Upper lobe of right lung (tissue), 1 donor: ENCODE results near the gene HBS1L. TPM values are rescaled to one million over a fixed set of nuclear protein-coding genes. Genes with fewer than 3 reads are reported as not detected.

Experiments used
- ATAC-seq: fragments of 200-7000 bp; cut with Tn5 transposase; one replicate; pipeline ENCODE4 v1.9.1; 2020; ENCODE audit warnings: mild to moderate bottlenecking, moderate library complexity
- DNase-seq: peaks from one replicate; pipeline ENCODE4 v3.0.0-alpha.2; 2020
- H3K27ac ChIP-seq: fragments of 200-600 bp; one replicate; pipeline ENCODE4 v1.8.0; 2022
- H3K27me3 ChIP-seq: fragments of 200-600 bp; one replicate; pipeline ENCODE4 v1.8.0; 2022; ENCODE audit warnings: mild to moderate bottlenecking
- H3K36me3 ChIP-seq: fragments of 200-600 bp; one replicate; pipeline ENCODE4 v1.8.0; 2022
- H3K4me1 ChIP-seq: fragments of 200-600 bp; one replicate; pipeline ENCODE4 v1.8.0; 2022
- H3K4me3 ChIP-seq: fragments of 200-600 bp; one replicate; pipeline ENCODE4 v1.8.0; 2022; ENCODE audit warnings: mild to moderate bottlenecking
- H3K9me3 ChIP-seq: fragments of 200-600 bp; one replicate; pipeline ENCODE4 v1.8.0; 2022
- intact Hi-C: fragments of 100-400 bp; cut with DNase I; formaldehyde crosslinking; loops from one replicate; pipeline ENCODE4 v1.11.0; 2022
- total RNA-seq: library from RNA; stranded (reverse); fragmentation: NEBNext Ultra II Directional; extraction: Animal tissue kit (Norgen Biotek cat#: 25700); gene quantifications from one replicate; pipeline ENCODE4 v1.2.1, GENCODE V29; 2021
- TF ChIP-seq, protein P1 (sequence below): fragments of 200-600 bp; IDR thresholded peaks from one replicate; pipeline ENCODE4 v1.8.0; 2022; ENCODE audit warnings: antibody characterized with exemption
- donor health status: DM: no; HTN: yes; CAD: no; lungs with severe emphysema.

The HBS1L gene
- total RNA-seq, 1 donor from 2014 or later: 48.2 TPM

DNA sequence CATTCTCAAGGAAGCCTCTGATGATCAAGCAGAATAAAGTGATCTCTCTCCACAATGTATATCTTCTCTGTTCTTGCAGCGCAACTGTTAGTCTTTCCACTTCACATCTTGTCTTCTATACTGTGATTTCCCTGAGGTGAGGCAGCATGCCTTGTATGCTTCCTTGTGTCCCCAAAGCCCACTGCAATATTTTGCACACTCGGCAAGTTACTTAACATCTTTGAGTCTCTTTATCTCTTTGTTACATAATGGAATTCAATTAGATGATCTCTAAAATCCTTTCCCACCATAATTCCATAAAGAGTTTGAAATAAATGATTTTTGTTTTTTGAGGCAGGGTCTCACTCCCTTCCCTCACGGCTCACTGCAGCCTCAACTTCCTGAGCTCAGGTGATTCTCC lies 64.4 kb downstream of the HBS1L start:
- H3K27ac ChIP-seq: no peak overlapping the region
- no peaks in the 10 kb centered on the region for H3K4me1 ChIP-seq
- peaks cover 43% of the 10 kb centered on the region for H3K36me3 ChIP-seq
- H3K27me3 ChIP-seq: no peaks in the 10 kb centered on the region
- no peaks in the 10 kb centered on the region for H3K9me3 ChIP-seq
- H3K4me3 ChIP-seq: no peak overlapping the region
- DNase-seq (no peak), ATAC-seq (no peak)
- TF ChIP-seq, protein P1, sequence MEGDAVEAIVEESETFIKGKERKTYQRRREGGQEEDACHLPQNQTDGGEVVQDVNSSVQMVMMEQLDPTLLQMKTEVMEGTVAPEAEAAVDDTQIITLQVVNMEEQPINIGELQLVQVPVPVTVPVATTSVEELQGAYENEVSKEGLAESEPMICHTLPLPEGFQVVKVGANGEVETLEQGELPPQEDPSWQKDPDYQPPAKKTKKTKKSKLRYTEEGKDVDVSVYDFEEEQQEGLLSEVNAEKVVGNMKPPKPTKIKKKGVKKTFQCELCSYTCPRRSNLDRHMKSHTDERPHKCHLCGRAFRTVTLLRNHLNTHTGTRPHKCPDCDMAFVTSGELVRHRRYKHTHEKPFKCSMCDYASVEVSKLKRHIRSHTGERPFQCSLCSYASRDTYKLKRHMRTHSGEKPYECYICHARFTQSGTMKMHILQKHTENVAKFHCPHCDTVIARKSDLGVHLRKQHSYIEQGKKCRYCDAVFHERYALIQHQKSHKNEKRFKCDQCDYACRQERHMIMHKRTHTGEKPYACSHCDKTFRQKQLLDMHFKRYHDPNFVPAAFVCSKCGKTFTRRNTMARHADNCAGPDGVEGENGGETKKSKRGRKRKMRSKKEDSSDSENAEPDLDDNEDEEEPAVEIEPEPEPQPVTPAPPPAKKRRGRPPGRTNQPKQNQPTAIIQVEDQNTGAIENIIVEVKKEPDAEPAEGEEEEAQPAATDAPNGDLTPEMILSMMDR: no peak
- intact Hi-C loops: no loop called here

DNA sequence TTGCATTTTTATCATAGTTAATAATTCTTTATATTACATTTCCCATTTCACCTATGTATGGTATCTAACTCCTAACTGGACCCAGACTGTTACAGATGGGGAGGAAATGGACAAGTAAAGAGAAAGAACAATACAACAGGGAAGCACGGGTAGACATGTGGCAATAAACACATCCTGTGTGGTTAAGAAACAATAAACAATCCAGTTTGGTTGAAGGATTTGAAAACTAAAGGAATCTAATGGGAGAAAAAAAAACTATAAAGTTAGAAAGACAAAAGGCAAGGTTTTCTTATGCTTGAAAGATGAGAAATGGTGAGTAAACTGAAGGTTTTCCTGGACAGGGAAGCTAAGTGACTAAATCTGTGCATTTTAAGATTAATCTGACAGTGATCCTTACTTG lies 69.8 kb downstream of the HBS1L start:
- no peaks in the 10 kb centered on the region for H3K4me1 ChIP-seq
- no peaks in the 10 kb centered on the region for H3K27me3 ChIP-seq
- no peak for DNase-seq
- H3K4me3 ChIP-seq: no peak overlapping the region
- intact Hi-C loops: no loop called here
- H3K9me3 ChIP-seq: no peaks in the 10 kb centered on the region
- peaks cover 53% of the 10 kb centered on the region for H3K36me3 ChIP-seq
- no peak overlapping the region for H3K27ac ChIP-seq
- TF ChIP-seq, protein P1: no peak
- ATAC-seq: no peak

DNA sequence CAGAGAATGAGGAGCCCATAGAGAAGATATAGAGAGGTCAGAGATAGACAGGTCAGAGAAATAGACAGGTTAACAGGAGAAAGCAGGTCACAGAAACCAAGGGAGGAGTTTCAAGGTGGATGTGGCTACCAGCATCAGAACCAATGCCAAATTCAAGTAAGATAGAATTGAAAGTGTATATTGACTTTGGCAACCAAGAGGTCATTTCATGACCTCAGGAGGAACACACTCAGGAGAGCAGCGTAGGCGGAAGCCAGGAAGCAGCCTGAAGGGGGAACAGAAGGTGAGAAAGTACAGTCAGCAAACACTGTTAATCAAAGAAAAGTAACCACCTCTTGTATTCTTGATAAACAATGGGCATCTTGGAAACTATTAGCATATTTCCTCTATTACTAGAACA lies 70.8 kb downstream of the HBS1L start:
- peaks cover 57% of the 10 kb centered on the region for H3K36me3 ChIP-seq
- intact Hi-C loops: no loop called here

DNA sequence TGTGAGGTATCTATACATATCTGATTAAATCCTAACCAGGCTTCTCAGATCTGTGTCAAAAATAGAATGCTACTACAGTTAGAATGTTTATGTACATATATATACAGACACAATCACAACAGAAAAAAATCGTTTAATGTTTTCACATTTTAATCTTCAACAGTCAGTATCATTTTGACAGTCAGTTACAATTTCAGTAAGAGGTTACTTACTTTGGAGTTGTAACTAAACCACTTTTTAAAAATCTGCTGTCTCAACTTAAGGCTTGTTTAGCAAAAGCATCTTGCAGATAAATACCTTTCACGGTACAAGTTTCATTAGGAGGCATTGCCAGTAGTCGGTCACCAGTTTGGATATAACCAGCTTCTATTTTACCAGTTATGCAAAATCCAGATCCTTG lies 72.5 kb downstream of the HBS1L start:
- no peaks in the 10 kb centered on the region for H3K27me3 ChIP-seq
- no peaks in the 10 kb centered on the region for H3K4me1 ChIP-seq
- intact Hi-C loops: no loop called here
- H3K9me3 ChIP-seq: no peaks in the 10 kb centered on the region
- TF ChIP-seq, protein P1: no peak
- H3K4me3 ChIP-seq: no peak overlapping the region
- no peak overlapping the region for H3K27ac ChIP-seq
- no peak for ATAC-seq
- DNase-seq: no peak
- peaks cover 67% of the 10 kb centered on the region for H3K36me3 ChIP-seq

More for the DNA sequence above, 70.8 kb downstream of the HBS1L start:
- H3K27me3 ChIP-seq: no peaks in the 10 kb centered on the region
- H3K4me3 ChIP-seq: no peak overlapping the region
- no peak overlapping the region for H3K27ac ChIP-seq
- H3K4me1 ChIP-seq: no peaks in the 10 kb centered on the region
- TF ChIP-seq, protein P1: no peak
- DNase-seq: no peak
- ATAC-seq: no peak
- no peaks in the 10 kb centered on the region for H3K9me3 ChIP-seq

DNA sequence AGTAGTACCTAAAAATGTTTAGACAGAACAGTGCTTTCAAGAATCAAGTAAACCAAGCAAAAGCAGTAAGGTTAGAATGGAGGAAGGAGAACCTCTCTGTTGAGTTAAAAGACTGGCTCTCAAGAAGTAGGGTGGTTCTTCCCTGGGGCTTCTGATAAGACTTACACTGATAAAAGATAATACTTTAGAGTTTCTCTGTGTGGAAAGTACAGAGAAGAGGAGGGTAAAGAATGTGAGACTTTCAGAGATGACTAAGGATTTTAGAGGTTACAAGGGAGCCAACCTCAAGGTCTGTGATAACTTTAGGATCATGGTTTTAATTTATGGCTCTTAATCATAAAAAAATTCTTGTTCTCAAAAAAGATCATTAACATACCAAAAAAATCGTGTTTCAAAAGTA lies 73.8 kb downstream of the HBS1L start:
- Histone ChIP-seq H3K9me3 (no peaks in the 10 kb centered on the region), H3K27ac (no peak overlapping the region), H3K4me1 (no peaks in the 10 kb centered on the region), H3K4me3 (no peak overlapping the region), H3K36me3 (peaks cover 67% of the 10 kb centered on the region), H3K27me3 (no peaks in the 10 kb centered on the region)
- intact Hi-C loops: no loop called here
- TF ChIP-seq, protein P1: no peak
- ATAC-seq: no peak
- no peak for DNase-seq

DNA sequence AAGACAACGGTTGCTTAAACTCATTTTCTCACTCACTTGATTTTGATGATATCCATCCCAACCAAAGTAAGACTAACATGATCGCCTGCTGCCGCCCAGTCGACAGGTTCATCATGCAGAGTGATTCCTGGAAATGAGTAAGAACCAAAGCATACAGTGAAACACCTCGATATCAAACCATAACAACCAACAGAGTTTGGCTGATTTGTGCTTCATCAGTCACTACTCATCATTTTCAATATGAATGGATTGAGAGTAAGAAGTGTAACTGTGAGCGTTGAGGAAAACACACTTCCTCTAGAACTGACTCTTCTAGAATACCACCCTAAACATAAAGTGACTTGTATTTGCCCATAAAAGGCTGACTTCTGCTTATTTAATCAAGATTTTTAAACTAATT lies 75.5 kb downstream of the HBS1L start:
- no peak for ATAC-seq
- Histone ChIP-seq H3K27ac (no peak overlapping the region), H3K36me3 (peaks cover 51% of the 10 kb centered on the region), H3K4me3 (no peak overlapping the region), H3K4me1 (no peaks in the 10 kb centered on the region), H3K9me3 (no peaks in the 10 kb centered on the region), H3K27me3 (no peaks in the 10 kb centered on the region)
- intact Hi-C loops: no loop called here
- TF ChIP-seq, protein P1: no peak
- no peak for DNase-seq
